Suprapubic skin (tissue), 4 donors: ENCODE measurements around the gene TRIM41. TPM values are rescaled to one million over a fixed set of nuclear protein-coding genes. Genes with fewer than 3 reads are reported as not detected.
"Not testable (repeated sequence)": the region's sequence is repeated elsewhere in the genome, so short reads cannot be mapped to it uniquely, and the experiment has no call there.

ENCODE experiments used
- DNase-seq, 2 donors: peaks; one replicate each; pipeline ENCODE4 v3.0.0-alpha.2; 2019; ENCODE audit warnings: low spot score in 2 of 2
- H3K27ac ChIP-seq: fragments of 200-600 bp; sonication (generic); one replicate; pipeline ENCODE4 v1.5.1; 2019
- H3K27me3 ChIP-seq: fragments of 200-600 bp; sonication (generic); one replicate; pipeline ENCODE4 v1.5.1; 2019
- H3K36me3 ChIP-seq: fragments of 200-600 bp; sonication (generic); one replicate; pipeline ENCODE4 v1.5.1; 2019
- H3K4me1 ChIP-seq: fragments of 200-600 bp; sonication (generic); one replicate; pipeline ENCODE4 v1.5.1; 2019
- H3K4me3 ChIP-seq: fragments of 200-600 bp; sonication (generic); one replicate; pipeline ENCODE4 v1.5.1; 2019; ENCODE audit warnings: mild to moderate bottlenecking
- H3K9me3 ChIP-seq: fragments of 200-600 bp; sonication (generic); one replicate; pipeline ENCODE4 v1.5.1; 2019
- EP300 ChIP-seq: sonication (generic); formaldehyde crosslinking; IDR thresholded peaks from one replicate; pipeline ENCODE4 v1.6.1; 2017; ENCODE audit warnings: antibody characterized with exemption
- POLR2A ChIP-seq, 2 donors: fragments of 450-650 bp; IDR thresholded peaks; one replicate each; pipeline ENCODE4 v1.6.1; 2017; ENCODE audit warnings: antibody characterized with exemption in 2 of 2, mild to moderate bottlenecking in 2 of 2, moderate library complexity in 2 of 2
- POLR2AphosphoS5 ChIP-seq, 3 donors: sonication (generic); formaldehyde crosslinking; IDR thresholded peaks; one replicate each; pipeline ENCODE4 v1.6.1; 2017; ENCODE audit warnings: antibody characterized with exemption in 3 of 3
- WGBS: methylation state at CpG from one replicate; pipeline ENCODE4 v1.1.5; 2018; 5-methylcytosine and 5-hydroxymethylcytosine counted together
- total RNA-seq, 4 donors: library from RNA; depleted of rRNA; stranded (reverse); fragments of >200 nt; gene quantifications; one replicate each; pipeline ENCODE4 v1.1.0, GENCODE V29; 2016
- TF ChIP-seq, protein P1 (sequence below), 2 donors: fragments of 200-600 bp in 1 of 2; fragments of 450-650 bp in 1 of 2; sonication (generic) in 1 of 2; IDR thresholded peaks; one replicate each; pipeline ENCODE4 v1.5.1; 2016 to 2019; ENCODE audit warnings: antibody characterized with exemption in 2 of 2, mild to moderate bottlenecking in 1 of 2, moderate library complexity in 1 of 2

Gene TRIM41
- 10 to 100 TPM; 13.3 to 23.3 (median 16.2) TPM for total RNA-seq

DNA sequence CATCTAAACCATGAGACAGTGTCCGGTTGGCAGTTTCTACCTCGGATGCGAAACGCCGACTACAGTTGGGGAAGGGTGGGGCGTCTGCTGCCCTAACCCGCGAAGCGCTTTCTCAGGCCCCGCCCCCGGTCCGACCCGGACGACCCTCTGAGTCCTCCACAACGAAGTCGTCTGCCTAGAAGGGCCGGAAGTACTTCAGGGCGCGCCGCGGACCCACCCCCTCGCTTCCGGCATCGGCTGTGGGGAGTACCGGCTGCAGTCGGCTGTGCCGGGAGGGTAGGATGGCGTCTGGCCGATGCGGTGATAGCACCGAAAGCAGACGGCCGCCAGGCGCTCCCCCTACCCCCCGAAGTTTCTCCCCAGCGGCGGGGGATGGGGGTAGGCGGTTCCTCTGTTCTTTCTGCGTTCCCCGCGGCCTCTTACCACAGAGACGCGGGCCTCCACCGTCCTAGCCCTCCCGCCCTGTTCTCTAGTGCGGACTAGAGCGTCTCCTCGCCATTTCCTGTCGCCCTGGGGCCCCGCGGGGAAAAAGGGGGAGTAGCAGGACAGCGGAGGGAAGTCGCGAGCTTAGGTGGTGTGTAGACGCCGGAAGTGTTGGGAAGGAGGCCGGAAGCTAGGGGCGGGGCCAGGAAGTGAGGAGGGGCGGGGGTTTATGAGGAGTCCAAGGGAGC lies at the start of gene TRIM41:
TRIM41 (plus strand) TSS at position 224 of the 671 bp plus-strand sequence. CDS start 719 bp downstream, outside the sequence.
- H3K4me1 ChIP-seq: peaks cover 25% of the 10 kb centered on the region
- no peaks in the 10 kb centered on the region for H3K9me3 ChIP-seq
- TF ChIP-seq POLR2AphosphoS5 (IDR thresholded peaks at IDR 0.05): peak; percentile 81 to 85 (median 83)
- TF ChIP-seq, protein P1, sequence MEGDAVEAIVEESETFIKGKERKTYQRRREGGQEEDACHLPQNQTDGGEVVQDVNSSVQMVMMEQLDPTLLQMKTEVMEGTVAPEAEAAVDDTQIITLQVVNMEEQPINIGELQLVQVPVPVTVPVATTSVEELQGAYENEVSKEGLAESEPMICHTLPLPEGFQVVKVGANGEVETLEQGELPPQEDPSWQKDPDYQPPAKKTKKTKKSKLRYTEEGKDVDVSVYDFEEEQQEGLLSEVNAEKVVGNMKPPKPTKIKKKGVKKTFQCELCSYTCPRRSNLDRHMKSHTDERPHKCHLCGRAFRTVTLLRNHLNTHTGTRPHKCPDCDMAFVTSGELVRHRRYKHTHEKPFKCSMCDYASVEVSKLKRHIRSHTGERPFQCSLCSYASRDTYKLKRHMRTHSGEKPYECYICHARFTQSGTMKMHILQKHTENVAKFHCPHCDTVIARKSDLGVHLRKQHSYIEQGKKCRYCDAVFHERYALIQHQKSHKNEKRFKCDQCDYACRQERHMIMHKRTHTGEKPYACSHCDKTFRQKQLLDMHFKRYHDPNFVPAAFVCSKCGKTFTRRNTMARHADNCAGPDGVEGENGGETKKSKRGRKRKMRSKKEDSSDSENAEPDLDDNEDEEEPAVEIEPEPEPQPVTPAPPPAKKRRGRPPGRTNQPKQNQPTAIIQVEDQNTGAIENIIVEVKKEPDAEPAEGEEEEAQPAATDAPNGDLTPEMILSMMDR (IDR thresholded peaks at IDR 0.05): no peak
- no peak for TF ChIP-seq EP300
- TF ChIP-seq POLR2A (IDR thresholded peaks at IDR 0.05): peak; percentile 93 to 96
- WGBS: under 1% methylated on average over 17 of the region's 59 CpGs
- DNase-seq: peak; percentile 100
- no peaks in the 10 kb centered on the region for H3K27me3 ChIP-seq
- H3K36me3 ChIP-seq: no peaks in the 10 kb centered on the region
- H3K27ac ChIP-seq: peak within 1 kb of the TSS; percentile 95
- H3K4me3 ChIP-seq: peak within 1 kb of the TSS; percentile 83

DNA sequence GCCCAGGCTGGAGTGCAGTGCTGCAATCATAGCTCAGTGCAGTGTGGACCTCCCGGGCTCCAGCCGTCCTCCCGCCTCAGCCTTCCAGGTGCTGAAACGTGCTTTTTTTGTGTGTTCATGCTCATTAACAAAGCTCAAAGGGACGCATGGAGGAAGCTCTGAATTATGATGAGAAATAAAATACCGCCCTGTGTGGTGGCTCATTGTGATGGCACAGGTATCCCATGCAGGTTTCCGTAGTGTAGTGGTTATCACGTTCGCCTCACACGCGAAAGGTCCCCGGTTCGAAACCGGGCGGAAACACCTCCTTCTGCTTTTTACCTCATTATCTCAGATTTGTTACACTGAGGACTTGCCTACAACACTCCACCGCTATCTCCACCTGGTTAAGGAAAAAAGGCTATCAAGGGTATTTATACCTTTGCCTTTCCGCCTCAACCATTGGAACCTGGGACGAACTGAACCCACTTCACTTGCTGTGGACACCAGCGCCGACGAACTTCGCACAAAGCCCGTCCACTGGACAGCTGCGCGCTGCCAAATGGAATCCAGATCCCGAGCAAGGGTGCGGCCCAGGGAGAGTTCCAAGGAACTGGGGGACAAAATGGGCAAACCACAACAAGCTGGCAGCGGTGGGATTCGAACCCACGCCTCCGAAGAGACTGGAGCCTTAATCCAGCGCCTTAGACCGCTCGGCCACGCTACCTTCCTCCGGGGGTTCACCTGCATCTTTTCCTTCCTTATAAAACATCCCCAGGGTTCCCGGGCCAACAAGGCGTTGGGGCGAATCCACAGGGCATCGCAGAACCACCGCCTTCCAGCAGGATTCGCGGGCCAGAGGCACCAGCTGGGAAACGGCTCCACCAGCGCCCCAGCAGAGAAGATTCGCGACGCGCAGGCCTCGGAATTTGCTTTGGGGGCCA lies 49.4 kb upstream of the TRIM41 start:
- DNase-seq: no peak
- Histone ChIP-seq H3K27ac (no peak overlapping the region), H3K9me3 (no peaks in the 10 kb centered on the region), H3K36me3 (no peaks in the 10 kb centered on the region), H3K4me1 (peaks cover 13% of the 10 kb centered on the region), H3K27me3 (peaks cover 82% of the 10 kb centered on the region), H3K4me3 (no peak overlapping the region)
- WGBS: 7% methylated on average over 49 of the region's 50 CpGs
- TF ChIP-seq, protein P1 (IDR thresholded peaks at IDR 0.05): no peak
- TF ChIP-seq POLR2A (IDR thresholded peaks at IDR 0.05) (no peak), POLR2AphosphoS5 (IDR thresholded peaks at IDR 0.05) (no peak)

DNA sequence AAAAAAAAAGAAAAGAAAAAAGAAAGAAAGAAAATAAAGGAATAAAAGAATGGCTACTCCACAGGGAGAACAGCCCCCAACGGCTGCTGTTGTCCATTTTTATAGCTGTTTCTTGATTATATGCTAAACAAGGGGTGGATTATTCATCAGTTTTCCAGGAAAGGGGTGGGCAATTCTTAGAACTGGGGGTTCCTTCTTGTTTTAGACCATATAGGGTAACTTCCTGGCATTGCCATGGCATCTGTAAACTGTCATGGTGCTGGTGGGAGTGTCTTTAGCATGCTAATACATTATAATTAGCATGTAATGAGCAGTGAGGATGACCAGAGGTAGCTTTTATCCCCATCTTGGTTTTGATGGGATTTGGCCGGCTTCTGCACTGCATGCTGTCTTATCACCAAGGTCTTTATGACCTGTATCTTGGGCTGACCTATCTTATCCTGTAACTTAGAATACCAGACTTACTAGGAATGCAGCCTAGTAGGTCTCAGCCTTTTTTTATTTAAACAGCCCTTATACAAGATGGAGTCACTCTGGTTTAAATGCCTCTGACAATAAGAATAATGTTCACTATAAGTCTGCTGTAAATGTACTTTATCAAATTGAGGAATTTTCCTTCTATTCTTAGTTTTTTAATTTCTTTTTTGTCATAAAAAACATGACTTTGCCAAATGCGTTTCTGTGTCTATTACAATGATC lies 46.7 kb upstream of the TRIM41 start:
- Histone ChIP-seq H3K9me3 (no peaks in the 10 kb centered on the region), H3K27ac (no peak overlapping the region), H3K4me1 (no peaks in the 10 kb centered on the region), H3K36me3 (no peaks in the 10 kb centered on the region), H3K27me3 (peaks cover 55% of the 10 kb centered on the region), H3K4me3 (no peak overlapping the region)
- no peak for DNase-seq
- WGBS: 61% methylated on average over 3 of the region's 3 CpGs
- TF ChIP-seq POLR2A (IDR thresholded peaks at IDR 0.05) (no peak), EP300 (no peak), POLR2AphosphoS5 (IDR thresholded peaks at IDR 0.05) (no peak)
- TF ChIP-seq, protein P1 (IDR thresholded peaks at IDR 0.05): no peak

DNA sequence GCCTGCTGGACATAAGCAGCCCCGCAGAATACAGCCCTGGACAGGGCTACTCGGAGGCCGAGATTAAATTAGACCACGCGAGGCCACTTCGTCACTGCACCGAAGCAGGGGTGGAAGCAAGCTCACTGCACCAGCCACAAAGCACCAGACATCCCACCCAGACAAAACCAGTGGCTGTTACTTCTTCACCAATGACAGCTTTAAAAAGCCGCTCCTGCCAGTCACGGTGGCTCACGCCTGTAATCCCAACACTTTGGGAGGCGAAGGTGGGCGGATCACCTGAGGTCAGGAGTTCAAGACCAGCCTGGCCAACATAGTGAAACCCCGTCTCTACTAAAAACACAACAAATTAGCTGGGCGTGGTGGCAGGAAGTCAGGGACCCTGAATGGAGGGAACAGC lies 45.5 kb upstream of the TRIM41 start:
- WGBS: 68% methylated on average over 14 of the region's 14 CpGs
- H3K4me1 ChIP-seq, H3K36me3 ChIP-seq, H3K9me3 ChIP-seq, H3K4me3 ChIP-seq, H3K27ac ChIP-seq, DNase-seq: not testable (repeated sequence)
- peaks cover 44% of the 10 kb centered on the region for H3K27me3 ChIP-seq

DNA sequence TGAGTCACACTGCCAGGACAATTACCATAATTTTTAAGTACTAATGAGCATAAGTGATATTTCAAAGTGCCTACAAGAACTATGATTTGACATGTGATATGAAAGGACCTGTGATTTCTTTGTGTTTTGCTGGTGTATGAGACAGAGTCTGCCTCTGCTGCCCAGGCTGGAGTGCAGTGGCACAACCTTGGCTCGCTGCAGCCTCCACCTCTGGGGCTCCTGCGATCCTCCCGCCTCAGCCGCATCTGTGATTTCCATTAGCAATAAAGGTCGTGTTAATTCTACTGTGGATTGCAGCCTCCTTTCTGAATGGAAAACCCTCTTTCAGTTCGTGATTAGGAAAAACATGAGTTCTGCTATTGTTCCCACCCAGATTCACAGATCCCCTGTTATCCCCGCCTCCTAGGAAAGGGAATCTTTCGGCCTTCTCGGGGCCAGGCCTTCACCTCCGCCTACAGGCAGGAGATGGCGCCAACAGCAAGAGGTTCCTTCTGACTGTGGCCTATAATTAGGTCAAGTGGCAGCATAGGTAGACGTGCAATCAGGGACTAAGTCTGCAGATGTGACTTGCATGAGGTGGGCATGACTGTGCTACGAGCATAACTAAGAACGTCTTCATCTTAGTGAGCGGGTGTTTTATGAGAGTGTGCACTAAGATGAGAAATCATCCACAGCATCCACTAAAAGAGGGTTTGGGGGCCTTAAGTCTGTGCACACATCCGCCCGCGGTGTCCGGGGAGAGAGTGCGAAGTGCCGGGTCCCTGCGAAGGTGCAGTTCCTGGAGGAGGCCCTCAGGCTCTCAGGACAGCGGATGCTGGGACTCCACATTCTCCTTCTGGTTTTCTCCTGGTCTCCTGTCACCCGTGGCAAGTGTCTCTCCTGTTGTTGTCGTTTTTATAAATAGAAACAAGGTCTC lies 41.2 kb upstream of the TRIM41 start:
- DNase-seq: no peak

More for the DNA sequence above, 41.2 kb upstream of the TRIM41 start:
- Histone ChIP-seq H3K27me3 (peaks cover 1% of the 10 kb centered on the region), H3K4me3 (no peak overlapping the region), H3K27ac (no peak overlapping the region), H3K4me1 (peaks cover 11% of the 10 kb centered on the region), H3K36me3 (no peaks in the 10 kb centered on the region), H3K9me3 (no peaks in the 10 kb centered on the region)
- WGBS: 44% methylated on average over 20 of the region's 25 CpGs
- TF ChIP-seq POLR2A (IDR thresholded peaks at IDR 0.05) (no peak), EP300 (no peak), POLR2AphosphoS5 (IDR thresholded peaks at IDR 0.05) (no peak)
- TF ChIP-seq, protein P1 (IDR thresholded peaks at IDR 0.05): peak; percentile 68 to 77
